Type B pancreatic cell (in vitro differentiated cells): ENCODE results near the gene WNT2B. TPM values are rescaled to one million over a fixed set of nuclear protein-coding genes. Genes with fewer than 3 reads are reported as not detected.

ENCODE experiments used
- DNase-seq: peaks from one replicate; pipeline ENCODE4 v3.0.0; 2021; ENCODE audit warnings: mixed read lengths; ENCODE audit not compliant: unreplicated experiment; ENCODE audit errors: extremely low spot score
- H3K27ac Mint-ChIP-seq: 2 replicates; pipeline ENCODE4 v1.8.0; 2021; ENCODE audit warnings: mild to moderate bottlenecking, mixed read lengths
- H3K27me3 Mint-ChIP-seq: 2 replicates; pipeline ENCODE4 v1.8.0; 2021; ENCODE audit warnings: mixed read lengths
- H3K36me3 Mint-ChIP-seq: 2 replicates; pipeline ENCODE4 v1.8.0; 2021; ENCODE audit warnings: mixed read lengths
- H3K4me1 Mint-ChIP-seq: one replicate; pipeline ENCODE4 v1.8.0; 2021; ENCODE audit warnings: mixed read lengths; ENCODE audit not compliant: unreplicated experiment
- H3K4me3 Mint-ChIP-seq: 2 replicates; pipeline ENCODE4 v1.8.0; 2021; ENCODE audit warnings: mild to moderate bottlenecking, mixed read lengths
- H3K9me3 Mint-ChIP-seq: 2 replicates; pipeline ENCODE4 v1.8.0; 2021; ENCODE audit warnings: mixed read lengths
- total RNA-seq: library from RNA; stranded (reverse); gene quantifications from 2 replicates; pipeline ENCODE4 v1.2.1, GENCODE V29; 2021; ENCODE audit warnings: low replicate concordance
- TF ChIP-seq, protein P1 (sequence below): fragments of 200-600 bp; sonication (generic); conservative IDR thresholded peaks from 2 replicates; pipeline ENCODE4 v1.5.0; 2021; ENCODE audit warnings: antibody characterized with exemption, mild to moderate bottlenecking

WNT2B gene
- total RNA-seq, 1 donor from 2014 or later, result 41.0 TPM

DNA sequence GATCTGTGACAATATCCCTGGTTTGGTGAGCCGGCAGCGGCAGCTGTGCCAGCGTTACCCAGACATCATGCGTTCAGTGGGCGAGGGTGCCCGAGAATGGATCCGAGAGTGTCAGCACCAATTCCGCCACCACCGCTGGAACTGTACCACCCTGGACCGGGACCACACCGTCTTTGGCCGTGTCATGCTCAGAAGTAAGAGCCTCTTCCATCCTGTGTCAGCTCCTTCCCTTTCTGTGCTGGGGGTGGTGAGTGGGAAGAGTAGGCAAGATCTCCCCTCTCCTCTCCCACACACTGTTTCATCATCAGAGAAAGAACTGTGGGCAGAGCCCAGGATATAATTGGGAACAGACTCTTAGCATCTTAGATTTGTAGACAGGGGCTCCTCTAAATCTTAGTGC, 6.1 kb downstream of the WNT2B start:
- Mint-ChIP-seq H3K36me3 (peaks cover 10% of the 10 kb centered on the region), H3K27me3 (peaks cover 44% of the 10 kb centered on the region)
- TF ChIP-seq, protein P1, sequence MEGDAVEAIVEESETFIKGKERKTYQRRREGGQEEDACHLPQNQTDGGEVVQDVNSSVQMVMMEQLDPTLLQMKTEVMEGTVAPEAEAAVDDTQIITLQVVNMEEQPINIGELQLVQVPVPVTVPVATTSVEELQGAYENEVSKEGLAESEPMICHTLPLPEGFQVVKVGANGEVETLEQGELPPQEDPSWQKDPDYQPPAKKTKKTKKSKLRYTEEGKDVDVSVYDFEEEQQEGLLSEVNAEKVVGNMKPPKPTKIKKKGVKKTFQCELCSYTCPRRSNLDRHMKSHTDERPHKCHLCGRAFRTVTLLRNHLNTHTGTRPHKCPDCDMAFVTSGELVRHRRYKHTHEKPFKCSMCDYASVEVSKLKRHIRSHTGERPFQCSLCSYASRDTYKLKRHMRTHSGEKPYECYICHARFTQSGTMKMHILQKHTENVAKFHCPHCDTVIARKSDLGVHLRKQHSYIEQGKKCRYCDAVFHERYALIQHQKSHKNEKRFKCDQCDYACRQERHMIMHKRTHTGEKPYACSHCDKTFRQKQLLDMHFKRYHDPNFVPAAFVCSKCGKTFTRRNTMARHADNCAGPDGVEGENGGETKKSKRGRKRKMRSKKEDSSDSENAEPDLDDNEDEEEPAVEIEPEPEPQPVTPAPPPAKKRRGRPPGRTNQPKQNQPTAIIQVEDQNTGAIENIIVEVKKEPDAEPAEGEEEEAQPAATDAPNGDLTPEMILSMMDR, result no peak

DNA sequence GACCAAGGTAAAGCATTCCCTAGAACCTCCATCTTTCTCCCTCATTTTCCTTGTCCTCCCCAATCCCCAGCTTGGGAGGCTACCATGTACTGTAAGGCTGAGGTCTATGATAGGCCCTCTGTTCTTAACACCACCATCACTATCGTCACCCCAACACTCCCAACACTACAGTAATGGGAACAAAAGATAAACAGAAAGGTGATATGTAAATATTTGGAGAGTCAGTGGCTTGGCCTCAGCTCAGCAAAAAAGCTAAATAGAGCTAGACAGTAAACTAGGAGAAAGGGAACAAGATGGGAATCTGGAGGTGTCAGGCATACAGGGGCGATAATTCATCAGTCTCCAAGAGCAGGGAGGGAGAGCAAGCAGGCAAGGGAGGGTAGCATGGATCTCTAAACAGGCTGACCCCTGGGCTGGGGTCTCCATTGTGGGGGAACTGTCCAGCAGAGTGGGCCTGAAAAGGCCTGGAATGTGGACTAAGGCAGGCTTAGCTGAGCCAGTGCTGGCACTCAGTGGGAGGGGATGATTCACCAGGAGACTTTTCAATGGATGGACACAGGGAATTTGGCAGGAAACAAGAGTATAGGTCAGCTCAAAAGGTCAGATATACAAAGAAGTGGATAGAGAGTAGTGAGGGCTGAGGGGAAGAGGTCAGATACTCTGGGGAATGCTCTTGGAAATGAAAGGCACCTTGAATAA, 6.7 kb downstream of the WNT2B start:
- DNase-seq, result no peak
- no peak overlapping the region for H3K27ac Mint-ChIP-seq

More for the DNA sequence above, 6.1 kb downstream of the WNT2B start:
- Mint-ChIP-seq H3K4me3 (no peak overlapping the region), H3K27ac (no peak overlapping the region), H3K4me1 (peaks cover 27% of the 10 kb centered on the region), H3K9me3 (no peaks in the 10 kb centered on the region)
- DNase-seq, result no peak

DNA sequence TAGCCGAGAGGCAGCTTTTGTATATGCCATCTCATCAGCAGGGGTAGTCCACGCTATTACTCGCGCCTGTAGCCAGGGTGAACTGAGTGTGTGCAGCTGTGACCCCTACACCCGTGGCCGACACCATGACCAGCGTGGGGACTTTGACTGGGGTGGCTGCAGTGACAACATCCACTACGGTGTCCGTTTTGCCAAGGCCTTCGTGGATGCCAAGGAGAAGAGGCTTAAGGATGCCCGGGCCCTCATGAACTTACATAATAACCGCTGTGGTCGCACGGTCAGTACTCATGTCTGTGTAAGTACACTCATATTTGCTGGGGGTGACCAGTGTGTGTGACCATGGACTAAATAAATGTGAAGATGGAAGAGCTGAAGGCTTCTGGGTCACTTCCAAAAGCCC, 7.4 kb downstream of the WNT2B start:
- Mint-ChIP-seq H3K4me3 (no peak overlapping the region), H3K9me3 (no peaks in the 10 kb centered on the region), H3K4me1 (peaks cover 18% of the 10 kb centered on the region), H3K27ac (no peak overlapping the region), H3K36me3 (peaks cover 10% of the 10 kb centered on the region), H3K27me3 (peaks cover 32% of the 10 kb centered on the region)
- TF ChIP-seq, protein P1, result no peak
- no peak for DNase-seq

More for the DNA sequence above, 6.7 kb downstream of the WNT2B start:
- TF ChIP-seq, protein P1, result no peak
- H3K36me3 Mint-ChIP-seq, result peaks cover 10% of the 10 kb centered on the region
- no peaks in the 10 kb centered on the region for H3K9me3 Mint-ChIP-seq
- H3K4me3 Mint-ChIP-seq, result no peak overlapping the region
- H3K27me3 Mint-ChIP-seq, result peaks cover 39% of the 10 kb centered on the region
- peaks cover 21% of the 10 kb centered on the region for H3K4me1 Mint-ChIP-seq

DNA sequence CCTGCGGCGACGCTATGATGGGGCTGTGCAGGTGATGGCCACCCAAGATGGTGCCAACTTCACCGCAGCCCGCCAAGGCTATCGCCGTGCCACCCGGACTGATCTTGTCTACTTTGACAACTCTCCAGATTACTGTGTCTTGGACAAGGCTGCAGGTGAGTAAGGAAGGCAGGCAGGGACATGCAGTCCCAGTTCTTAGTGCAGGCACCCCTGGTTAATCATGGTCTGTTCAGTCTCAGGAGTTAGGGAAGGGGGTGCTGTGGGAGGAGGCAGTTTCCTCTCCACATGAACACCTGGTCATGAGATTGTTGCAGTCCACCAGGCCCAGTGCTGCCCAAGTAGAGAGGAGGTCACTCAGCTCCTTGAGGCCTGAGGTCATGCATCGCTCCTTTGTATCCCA, 8.5 kb downstream of the WNT2B start:
- H3K27ac Mint-ChIP-seq, result no peak overlapping the region
- H3K4me1 Mint-ChIP-seq, result peaks cover 21% of the 10 kb centered on the region
- no peak overlapping the region for H3K4me3 Mint-ChIP-seq
- TF ChIP-seq, protein P1, result no peak
- peaks cover 11% of the 10 kb centered on the region for H3K36me3 Mint-ChIP-seq
- no peaks in the 10 kb centered on the region for H3K9me3 Mint-ChIP-seq
- no peak for DNase-seq
- peaks cover 21% of the 10 kb centered on the region for H3K27me3 Mint-ChIP-seq

DNA sequence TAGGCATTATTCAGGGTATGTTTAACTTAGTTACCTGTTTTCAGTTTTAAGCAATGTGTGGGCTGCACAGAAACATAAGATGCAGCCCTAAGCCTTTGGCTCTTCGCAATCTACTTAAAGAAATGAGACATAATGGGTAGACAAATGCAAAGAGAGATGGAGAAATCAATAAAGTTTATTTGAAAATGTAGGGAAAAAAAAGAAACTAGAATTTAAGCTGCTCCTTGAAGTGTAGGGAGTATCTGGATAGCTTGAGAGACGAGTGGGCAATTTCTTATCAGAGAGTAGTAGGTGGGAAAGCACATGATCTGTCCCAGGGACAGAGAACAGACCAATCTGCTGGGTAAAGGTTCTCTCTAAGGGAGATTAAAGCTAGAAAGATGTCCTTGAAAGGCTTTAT, 8.9 kb downstream of the WNT2B start:
- TF ChIP-seq, protein P1, result no peak
- Mint-ChIP-seq H3K27ac (no peak overlapping the region), H3K9me3 (no peaks in the 10 kb centered on the region), H3K27me3 (peaks cover 17% of the 10 kb centered on the region), H3K4me3 (no peak overlapping the region), H3K36me3 (peaks cover 15% of the 10 kb centered on the region), H3K4me1 (peaks cover 25% of the 10 kb centered on the region)
- DNase-seq, result no peak
